DMS153 treated with DMSO at 0.1 percent for 48 hours (cell line): ENCODE measurements around the gene EDA2R.

Source experiments
- DNase-seq: peaks from one replicate; lab custom pipeline; 2025; ENCODE audit not compliant: unreplicated experiment; lab: John Stamatoyannopoulos, UW

EDA2R gene, protein sequence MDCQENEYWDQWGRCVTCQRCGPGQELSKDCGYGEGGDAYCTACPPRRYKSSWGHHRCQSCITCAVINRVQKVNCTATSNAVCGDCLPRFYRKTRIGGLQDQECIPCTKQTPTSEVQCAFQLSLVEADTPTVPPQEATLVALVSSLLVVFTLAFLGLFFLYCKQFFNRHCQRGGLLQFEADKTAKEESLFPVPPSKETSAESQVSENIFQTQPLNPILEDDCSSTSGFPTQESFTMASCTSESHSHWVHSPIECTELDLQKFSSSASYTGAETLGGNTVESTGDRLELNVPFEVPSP

DNA sequence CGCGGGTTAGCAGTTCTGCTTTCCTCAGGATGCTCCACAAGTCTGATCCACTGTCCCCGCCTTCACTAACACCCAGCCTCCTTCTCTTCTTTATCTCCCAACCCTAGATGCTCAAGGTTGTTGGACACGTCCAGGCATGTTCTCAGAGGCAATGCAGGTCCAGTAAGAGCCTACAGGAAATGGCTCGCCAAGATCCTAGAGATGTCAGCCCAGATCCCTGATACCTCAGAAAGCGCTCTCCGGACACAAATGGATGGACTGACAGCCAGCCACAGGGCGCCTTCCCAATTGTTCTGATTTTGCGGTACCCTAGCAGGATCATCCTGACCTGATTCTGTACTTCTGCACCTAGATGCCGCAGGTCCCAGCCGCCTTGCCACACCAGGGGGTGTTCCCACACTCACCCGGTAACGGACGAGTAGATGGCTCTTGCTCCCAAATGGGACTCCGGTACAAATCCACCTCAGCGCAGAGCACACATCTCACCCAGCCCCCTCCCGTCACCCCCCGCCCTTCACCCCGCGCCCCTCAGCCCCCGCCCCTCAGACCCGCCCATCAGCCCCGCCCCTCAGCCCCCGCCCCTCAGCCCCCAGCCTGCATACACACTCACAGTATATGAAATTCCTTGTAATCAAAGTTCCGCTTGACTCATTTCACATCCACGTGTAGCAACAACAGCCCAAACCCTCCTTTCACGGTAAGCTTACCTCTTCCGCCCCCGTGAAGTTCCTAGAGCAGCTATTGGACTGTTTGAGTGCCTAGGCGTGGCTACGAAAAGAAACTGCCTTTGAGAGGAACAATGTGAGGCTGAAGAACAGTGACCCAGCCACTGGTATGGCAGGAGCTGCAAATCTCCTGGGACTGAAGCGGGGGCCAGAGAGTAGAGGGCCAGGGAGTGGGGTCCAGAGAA lies at the start of gene EDA2R:
TSS of gene EDA2R (minus strand) at position 488 of the 910 bp plus-strand sequence. CDS start 23,058 bp downstream, outside the sequence.
- DNase-seq = peak; percentile 5

GRCh38 chrX:66684196-66684595 lies 45.3 kb upstream of the EDA2R start:
- DNase-seq = no peak

DNA sequence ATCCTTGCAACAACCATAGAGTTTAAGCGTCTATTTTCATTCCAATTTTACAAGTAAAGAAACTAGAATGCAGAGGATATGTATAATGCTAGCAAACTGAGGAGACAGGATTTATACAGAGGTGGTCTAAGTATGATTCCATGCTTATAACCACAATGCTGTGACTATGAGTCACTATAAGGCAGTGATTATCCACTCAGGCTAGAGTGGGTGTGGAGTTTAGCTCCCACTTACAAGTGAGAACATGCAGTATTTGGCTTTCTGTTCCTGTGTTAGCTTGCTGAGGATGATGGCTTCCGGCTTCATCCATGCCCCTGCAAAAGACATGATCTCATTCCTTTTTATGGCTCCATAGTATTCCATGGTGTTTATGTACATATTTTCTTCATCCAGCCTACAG lies 41.6 kb upstream of the EDA2R start:
- no peak for DNase-seq

- no peak for DNase-seq
These were observed 38.6 kb upstream of the EDA2R start for GRCh38 chrX:66677430-66677829.

- DNase-seq = no peak
These were observed 38.1 kb upstream of the EDA2R start for GRCh38 chrX:66676990-66677389.

DNA sequence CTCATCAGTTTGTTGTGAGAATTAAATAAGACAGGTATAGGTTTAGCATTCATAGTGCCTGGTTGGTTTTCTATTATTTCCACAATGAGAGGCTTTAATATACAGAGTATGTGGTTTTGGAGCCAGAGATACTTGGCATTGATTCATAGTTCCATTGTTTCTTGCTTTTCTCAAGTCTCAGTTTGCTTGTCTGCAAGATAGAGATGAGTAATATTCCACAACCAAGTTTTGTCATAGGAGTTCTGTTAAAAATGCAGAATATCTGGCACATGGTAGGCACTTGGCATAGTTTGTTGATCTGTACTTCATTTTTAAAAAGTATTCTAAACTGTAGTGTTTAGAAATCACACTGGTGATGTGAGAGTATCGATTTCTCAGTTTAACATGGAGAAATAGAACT lies 37.5 kb upstream of the EDA2R start:
- no peak for DNase-seq

DNA sequence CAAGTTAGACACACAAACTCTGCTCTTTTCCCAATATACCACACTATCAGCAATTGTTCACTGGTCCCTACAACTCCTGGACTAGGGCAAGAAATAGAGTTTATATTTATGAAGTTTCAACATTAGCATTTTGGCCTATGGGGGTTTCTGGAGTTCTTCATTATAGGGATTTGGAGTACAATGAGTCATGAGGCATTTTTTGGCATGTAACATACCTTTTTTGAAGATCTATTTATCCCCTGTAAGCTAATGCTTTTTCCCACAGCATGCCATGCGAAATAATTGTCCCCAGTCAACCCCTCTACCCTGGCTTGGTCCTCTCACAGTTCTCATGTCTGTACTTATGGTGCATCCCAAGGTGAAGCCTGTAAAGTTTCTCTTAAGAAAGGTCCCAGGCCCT lies 36.7 kb upstream of the EDA2R start:
- DNase-seq = no peak

DNA sequence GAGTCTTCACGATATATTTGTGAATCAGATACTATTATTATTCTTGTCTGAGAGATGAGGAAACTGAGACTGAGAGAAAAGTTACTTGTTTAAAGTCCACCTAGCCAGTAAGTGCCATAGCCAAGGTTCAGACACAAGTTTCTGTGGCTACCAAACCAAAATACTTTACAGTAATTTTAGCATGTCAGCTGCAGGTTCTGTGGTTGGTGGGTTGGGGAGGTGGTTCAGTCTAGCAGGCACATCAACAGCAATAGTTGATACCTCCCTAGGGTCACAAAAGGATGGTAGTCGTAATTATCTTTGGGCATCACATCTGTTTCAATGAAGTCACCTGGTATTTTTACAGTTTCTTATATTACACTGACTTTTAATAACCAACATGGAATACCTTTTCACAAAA lies 35.6 kb upstream of the EDA2R start:
- DNase-seq = no peak

DNA sequence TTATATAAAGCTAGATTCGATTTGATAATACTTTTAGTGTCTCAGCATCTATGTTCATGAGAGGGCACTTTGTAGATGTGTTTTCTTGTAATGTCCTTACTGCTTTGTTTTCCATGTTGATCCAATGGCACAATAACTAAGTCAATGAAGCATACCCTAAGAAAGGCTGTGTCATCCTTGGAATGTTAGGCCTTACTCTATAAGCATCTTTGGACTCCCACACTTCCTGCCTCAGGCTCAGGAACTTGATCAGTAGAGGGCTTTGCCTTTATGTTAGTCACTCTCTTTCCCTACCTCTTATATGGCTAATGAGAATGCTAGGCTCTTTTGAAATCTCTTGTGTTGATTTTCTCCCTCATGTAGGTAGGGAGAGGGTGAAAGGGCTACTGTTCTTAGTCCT lies 33.2 kb upstream of the EDA2R start:
- DNase-seq = no peak

- DNase-seq = no peak
These were observed 15.5 kb upstream of the EDA2R start for GRCh38 chrX:66654411-66654810.

DNA sequence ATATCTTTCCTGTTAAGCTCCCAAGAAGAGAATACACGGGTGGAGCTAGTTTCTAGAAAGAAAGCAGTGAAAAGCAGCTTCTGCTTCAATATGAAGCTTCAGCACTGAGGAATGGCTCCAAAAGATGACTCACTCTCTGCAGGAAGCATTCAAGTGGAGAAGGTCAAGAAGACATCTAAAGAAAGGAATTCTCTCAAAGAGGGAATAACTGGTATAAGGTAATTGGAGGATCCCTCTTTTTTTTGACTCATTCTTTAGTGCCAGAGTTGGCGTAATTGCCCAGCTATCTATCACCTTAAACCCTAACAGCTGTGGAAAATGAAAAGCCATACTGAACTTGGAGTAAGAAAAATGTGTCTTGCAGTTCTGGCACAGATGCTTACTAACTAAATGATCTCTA lies 3.5 kb downstream of the EDA2R start:
- no peak for DNase-seq

GRCh38 chrX:66634272-66634671 lies 4.6 kb downstream of the EDA2R start:
- no peak for DNase-seq

DNA sequence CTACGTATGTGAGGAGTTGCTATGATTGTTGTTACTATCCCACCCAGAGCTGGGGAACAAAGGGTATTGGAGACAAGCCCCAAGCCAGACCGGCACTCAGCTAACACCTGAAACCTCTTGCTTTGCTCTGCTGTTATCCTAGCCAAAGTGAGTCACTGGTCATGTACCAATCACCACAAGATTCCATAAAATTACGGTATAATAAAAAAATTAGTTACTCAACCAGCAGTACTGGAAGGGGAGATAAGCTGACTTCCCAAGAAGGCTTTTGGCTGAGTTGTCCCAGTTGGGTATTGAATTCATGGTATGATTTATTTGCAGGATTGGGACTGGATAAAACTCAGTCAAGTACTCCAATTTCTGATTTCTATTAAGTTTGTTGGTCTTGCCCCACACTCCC lies 5.3 kb downstream of the EDA2R start:
- no peak for DNase-seq

DNA sequence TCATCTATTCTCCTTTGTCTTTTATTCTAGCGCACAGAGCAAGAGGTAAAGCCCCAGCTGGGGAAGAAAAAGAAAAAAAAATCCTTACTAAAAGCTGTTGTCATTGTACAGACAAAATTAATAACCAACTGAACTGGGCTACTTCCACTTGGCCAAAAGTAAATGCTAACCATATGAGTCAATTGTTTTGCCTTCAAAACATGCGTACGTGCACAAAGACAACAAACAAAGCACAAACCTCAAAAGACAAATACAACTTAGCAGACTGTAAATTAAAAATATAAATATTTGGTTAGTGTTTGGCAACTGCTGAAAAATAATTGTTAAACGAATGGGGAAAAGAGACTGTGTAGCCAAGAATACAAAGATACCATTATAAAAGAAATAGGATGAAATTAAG lies 5.9 kb downstream of the EDA2R start:
- DNase-seq = no peak

DNA sequence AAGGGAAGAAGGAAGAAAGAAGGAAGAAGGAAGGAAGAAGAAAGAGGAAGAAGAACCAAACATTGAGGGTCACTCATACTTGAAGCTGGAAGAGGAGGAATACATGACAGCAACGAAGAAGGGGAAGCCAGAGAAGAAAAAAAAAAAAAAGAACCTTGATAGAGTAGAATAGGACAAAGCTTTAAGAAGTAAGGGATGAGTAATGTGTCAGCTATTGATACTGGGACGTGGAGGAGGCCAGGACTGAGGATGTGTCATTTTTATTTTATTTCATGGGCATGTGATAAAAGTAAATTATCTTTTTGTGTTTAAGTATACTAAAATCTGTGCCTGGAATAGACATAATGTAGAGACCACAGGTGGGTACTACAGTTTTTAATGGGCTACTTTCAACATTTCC lies 6.4 kb downstream of the EDA2R start:
- no peak for DNase-seq

DNA sequence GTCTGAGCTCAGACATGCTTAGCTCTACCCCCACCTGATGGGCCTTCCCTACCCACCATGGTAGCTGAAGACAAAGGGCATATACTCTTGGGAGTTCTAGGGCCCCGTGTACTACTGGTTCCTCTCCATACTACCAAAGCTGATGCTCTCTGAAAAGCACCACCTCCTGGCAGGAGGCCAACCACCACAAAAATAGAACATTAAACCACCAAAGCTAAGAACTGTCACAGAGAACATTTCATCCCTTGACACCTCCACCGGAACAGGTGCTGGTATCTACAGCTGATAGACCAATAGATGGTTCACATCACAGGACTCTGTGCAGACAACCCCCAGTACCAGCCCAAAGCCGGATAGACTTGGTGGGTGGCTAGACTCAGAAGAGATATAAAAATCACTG lies 13.4 kb downstream of the EDA2R start:
- no peak for DNase-seq

GRCh38 chrX:66622209-66622608 lies 16.7 kb downstream of the EDA2R start:
- DNase-seq = no peak

DNA sequence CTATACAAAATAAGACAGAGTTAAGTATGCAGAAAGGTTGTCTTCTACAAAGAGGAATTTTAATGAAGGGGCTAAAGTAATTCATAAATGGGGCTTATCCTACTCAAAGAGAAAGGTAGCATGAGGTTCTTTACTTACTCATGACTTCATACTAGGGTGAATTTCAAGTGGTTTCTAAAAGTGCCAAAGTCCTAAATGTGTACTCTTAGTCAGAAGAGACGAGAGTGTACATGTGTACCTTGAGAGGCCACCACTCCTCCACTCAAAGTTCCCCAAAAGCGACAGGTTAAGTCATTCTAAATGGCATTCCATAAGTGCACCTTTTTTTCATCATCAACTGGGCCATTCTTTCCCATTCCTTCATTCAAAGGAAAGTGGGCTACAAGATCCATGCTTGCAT lies 21.9 kb downstream of the EDA2R start:
- no peak for DNase-seq

GRCh38 chrX:66602381-66602938 lies 36.4 kb downstream of the EDA2R start:
- no peak for DNase-seq

DNA sequence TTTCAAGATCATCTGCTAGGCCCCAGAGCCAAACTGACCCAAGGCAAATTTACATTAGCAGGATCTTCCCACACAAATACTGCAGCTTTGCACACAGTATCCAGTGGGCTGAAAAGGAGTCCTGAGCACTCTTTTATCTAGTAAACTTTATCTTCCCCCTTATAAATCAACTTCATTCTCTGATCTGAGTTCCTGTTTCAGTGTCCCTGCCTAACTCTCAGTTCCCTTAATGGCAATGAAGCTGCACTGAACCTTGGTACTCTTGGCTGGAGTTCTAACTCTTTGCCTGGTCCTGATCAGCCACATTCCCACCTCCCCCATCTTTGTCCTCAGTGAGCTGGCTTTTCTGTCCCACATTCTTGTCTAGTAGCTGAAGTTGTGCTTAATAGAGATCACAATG lies 37.4 kb downstream of the EDA2R start:
- DNase-seq = no peak

- no peak for DNase-seq
These were observed 59.7 kb downstream of the EDA2R start for GRCh38 chrX:66579219-66579618.

DNA sequence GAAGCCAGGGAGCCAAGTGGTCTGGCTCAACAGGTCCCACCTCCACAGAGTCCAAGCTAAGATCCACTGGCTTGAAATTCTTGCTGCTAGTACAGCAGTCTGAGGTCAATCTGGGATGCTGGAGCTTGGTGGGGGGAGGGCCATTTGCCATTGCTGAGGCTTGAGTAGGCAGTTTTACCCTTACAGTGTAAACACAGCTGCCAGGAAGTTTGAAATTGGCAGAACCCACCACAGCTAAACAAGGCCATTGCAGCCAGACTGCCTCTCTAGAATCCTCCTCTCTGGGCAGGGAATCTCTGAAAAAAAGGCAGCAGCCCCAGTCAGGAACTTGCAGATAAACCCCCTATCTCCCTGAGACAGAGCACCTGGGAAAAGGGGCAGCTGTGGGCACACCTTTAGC lies 84.9 kb downstream of the EDA2R start:
- DNase-seq = no peak
